WTC11 (cell line): ENCODE measurements around the gene UBQLN1. TPM values are rescaled to one million over a fixed set of nuclear protein-coding genes. Genes with fewer than 3 reads are reported as not detected.

Source experiments
- AR ChIP-seq: fragments of 250-450 bp; sonication (Bioruptor Pico); IDR thresholded peaks from 2 replicates; pipeline ENCODE4 v1.9.0; 2021; ENCODE audit warnings: mild to moderate bottlenecking
- CREM ChIP-seq: sonication (generic); formaldehyde crosslinking; IDR thresholded peaks from 2 replicates; pipeline ENCODE4 v1.8.1; 2022; ENCODE audit warnings: mild to moderate bottlenecking, missing genetic modification reagents, moderate library complexity
- FOXP4 ChIP-seq: sonication (generic); formaldehyde crosslinking; IDR thresholded peaks from 2 replicates; pipeline ENCODE4 v1.8.0; 2022; ENCODE audit warnings: mild to moderate bottlenecking, missing genetic modification reagents
- NFATC4 ChIP-seq: fragments of 250-450 bp; sonication (Bioruptor Pico); IDR thresholded peaks from 2 replicates; pipeline ENCODE4 v1.9.0; 2021; ENCODE audit warnings: mild to moderate bottlenecking
- NR2C2 ChIP-seq: sonication (generic); formaldehyde crosslinking; IDR thresholded peaks from 2 replicates; pipeline ENCODE4 v1.8.0; 2022; ENCODE audit warnings: mild to moderate bottlenecking, missing genetic modification reagents
- ZNF317 ChIP-seq: sonication (generic); formaldehyde crosslinking; IDR thresholded peaks from 2 replicates; pipeline ENCODE4 v1.8.1; 2023; ENCODE audit warnings: low read depth, mild to moderate bottlenecking, moderate library complexity, missing genetic modification reagents, borderline replicate concordance
- ZNF532 ChIP-seq: fragments of 250-450 bp; sonication (Bioruptor Pico); IDR thresholded peaks from 2 replicates; pipeline ENCODE4 v1.9.0; 2021; ENCODE audit warnings: mild to moderate bottlenecking, borderline replicate concordance
- total RNA-seq: library from RNA; stranded (reverse); gene quantifications from 3 replicates; pipeline ENCODE4 v1.2.3, GENCODE V29; 2021
- TF ChIP-seq, protein P1 (sequence below): sonication (generic); formaldehyde crosslinking; IDR thresholded peaks from 2 replicates; pipeline ENCODE4 v1.8.1; 2023; ENCODE audit warnings: mild to moderate bottlenecking, missing genetic modification reagents, borderline replicate concordance
- TF ChIP-seq, protein P2 (sequence below): sonication (generic); formaldehyde crosslinking; IDR thresholded peaks from 2 replicates; pipeline ENCODE4 v1.8.1; 2022; ENCODE audit warnings: missing genetic modification reagents, borderline replicate concordance
- TF ChIP-seq, protein P3 (sequence below): sonication (generic); formaldehyde crosslinking; IDR thresholded peaks from 2 replicates; pipeline ENCODE4 v1.8.1; 2022; ENCODE audit warnings: low read depth, missing genetic modification reagents, borderline replicate concordance
- TF ChIP-seq, protein P4 (sequence below): sonication (generic); formaldehyde crosslinking; IDR thresholded peaks from 2 replicates; pipeline ENCODE4 v1.8.0; 2023; ENCODE audit warnings: mild to moderate bottlenecking, missing genetic modification reagents
- TF ChIP-seq, protein P5 (sequence below): fragments of 250-450 bp; sonication (Bioruptor Pico); conservative IDR thresholded peaks from 2 replicates; pipeline ENCODE4 v1.9.0; 2021; ENCODE audit warnings: mild to moderate bottlenecking

The UBQLN1 gene
- total RNA-seq, 1 experiment from 2014 or later, result 110 TPM

GRCh38 chr9:83622939-83623678 is 84.6 kb downstream of the UBQLN1 start, which contains the start of gene IDNK (continued):
- TF ChIP-seq ZNF532 (CRISPR knock-in tag) (no peak), ZNF317 (CRISPR knock-in tag) (no peak), FOXP4 (CRISPR knock-in tag) (no peak), NR2C2 (CRISPR knock-in tag) (no peak), NFATC4 (CRISPR knock-in tag) (no peak), CREM (no peak), AR (CRISPR knock-in tag) (no peak)
- TF ChIP-seq, protein P1, sequence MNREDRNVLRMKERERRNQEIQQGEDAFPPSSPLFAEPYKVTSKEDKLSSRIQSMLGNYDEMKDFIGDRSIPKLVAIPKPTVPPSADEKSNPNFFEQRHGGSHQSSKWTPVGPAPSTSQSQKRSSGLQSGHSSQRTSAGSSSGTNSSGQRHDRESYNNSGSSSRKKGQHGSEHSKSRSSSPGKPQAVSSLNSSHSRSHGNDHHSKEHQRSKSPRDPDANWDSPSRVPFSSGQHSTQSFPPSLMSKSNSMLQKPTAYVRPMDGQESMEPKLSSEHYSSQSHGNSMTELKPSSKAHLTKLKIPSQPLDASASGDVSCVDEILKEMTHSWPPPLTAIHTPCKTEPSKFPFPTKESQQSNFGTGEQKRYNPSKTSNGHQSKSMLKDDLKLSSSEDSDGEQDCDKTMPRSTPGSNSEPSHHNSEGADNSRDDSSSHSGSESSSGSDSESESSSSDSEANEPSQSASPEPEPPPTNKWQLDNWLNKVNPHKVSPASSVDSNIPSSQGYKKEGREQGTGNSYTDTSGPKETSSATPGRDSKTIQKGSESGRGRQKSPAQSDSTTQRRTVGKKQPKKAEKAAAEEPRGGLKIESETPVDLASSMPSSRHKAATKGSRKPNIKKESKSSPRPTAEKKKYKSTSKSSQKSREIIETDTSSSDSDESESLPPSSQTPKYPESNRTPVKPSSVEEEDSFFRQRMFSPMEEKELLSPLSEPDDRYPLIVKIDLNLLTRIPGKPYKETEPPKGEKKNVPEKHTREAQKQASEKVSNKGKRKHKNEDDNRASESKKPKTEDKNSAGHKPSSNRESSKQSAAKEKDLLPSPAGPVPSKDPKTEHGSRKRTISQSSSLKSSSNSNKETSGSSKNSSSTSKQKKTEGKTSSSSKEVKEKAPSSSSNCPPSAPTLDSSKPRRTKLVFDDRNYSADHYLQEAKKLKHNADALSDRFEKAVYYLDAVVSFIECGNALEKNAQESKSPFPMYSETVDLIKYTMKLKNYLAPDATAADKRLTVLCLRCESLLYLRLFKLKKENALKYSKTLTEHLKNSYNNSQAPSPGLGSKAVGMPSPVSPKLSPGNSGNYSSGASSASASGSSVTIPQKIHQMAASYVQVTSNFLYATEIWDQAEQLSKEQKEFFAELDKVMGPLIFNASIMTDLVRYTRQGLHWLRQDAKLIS (CRISPR knock-in tag), result no peak
- TF ChIP-seq, protein P2, sequence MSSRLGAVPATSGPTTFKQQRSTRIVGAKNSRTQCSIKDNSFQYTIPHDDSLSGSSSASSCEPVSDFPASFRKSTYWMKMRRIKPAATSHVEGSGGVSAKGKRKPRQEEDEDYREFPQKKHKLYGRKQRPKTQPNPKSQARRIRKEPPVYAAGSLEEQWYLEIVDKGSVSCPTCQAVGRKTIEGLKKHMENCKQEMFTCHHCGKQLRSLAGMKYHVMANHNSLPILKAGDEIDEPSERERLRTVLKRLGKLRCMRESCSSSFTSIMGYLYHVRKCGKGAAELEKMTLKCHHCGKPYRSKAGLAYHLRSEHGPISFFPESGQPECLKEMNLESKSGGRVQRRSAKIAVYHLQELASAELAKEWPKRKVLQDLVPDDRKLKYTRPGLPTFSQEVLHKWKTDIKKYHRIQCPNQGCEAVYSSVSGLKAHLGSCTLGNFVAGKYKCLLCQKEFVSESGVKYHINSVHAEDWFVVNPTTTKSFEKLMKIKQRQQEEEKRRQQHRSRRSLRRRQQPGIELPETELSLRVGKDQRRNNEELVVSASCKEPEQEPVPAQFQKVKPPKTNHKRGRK (CRISPR knock-in tag), result 0 out of 2 replicates have a peak, but pooled peaks have one; percentile 22
- TF ChIP-seq, protein P3, sequence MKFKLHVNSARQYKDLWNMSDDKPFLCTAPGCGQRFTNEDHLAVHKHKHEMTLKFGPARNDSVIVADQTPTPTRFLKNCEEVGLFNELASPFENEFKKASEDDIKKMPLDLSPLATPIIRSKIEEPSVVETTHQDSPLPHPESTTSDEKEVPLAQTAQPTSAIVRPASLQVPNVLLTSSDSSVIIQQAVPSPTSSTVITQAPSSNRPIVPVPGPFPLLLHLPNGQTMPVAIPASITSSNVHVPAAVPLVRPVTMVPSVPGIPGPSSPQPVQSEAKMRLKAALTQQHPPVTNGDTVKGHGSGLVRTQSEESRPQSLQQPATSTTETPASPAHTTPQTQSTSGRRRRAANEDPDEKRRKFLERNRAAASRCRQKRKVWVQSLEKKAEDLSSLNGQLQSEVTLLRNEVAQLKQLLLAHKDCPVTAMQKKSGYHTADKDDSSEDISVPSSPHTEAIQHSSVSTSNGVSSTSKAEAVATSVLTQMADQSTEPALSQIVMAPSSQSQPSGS, result no peak
- TF ChIP-seq, protein P4, sequence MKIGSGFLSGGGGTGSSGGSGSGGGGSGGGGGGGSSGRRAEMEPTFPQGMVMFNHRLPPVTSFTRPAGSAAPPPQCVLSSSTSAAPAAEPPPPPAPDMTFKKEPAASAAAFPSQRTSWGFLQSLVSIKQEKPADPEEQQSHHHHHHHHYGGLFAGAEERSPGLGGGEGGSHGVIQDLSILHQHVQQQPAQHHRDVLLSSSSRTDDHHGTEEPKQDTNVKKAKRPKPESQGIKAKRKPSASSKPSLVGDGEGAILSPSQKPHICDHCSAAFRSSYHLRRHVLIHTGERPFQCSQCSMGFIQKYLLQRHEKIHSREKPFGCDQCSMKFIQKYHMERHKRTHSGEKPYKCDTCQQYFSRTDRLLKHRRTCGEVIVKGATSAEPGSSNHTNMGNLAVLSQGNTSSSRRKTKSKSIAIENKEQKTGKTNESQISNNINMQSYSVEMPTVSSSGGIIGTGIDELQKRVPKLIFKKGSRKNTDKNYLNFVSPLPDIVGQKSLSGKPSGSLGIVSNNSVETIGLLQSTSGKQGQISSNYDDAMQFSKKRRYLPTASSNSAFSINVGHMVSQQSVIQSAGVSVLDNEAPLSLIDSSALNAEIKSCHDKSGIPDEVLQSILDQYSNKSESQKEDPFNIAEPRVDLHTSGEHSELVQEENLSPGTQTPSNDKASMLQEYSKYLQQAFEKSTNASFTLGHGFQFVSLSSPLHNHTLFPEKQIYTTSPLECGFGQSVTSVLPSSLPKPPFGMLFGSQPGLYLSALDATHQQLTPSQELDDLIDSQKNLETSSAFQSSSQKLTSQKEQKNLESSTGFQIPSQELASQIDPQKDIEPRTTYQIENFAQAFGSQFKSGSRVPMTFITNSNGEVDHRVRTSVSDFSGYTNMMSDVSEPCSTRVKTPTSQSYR, result no peak
- TF ChIP-seq, protein P5, sequence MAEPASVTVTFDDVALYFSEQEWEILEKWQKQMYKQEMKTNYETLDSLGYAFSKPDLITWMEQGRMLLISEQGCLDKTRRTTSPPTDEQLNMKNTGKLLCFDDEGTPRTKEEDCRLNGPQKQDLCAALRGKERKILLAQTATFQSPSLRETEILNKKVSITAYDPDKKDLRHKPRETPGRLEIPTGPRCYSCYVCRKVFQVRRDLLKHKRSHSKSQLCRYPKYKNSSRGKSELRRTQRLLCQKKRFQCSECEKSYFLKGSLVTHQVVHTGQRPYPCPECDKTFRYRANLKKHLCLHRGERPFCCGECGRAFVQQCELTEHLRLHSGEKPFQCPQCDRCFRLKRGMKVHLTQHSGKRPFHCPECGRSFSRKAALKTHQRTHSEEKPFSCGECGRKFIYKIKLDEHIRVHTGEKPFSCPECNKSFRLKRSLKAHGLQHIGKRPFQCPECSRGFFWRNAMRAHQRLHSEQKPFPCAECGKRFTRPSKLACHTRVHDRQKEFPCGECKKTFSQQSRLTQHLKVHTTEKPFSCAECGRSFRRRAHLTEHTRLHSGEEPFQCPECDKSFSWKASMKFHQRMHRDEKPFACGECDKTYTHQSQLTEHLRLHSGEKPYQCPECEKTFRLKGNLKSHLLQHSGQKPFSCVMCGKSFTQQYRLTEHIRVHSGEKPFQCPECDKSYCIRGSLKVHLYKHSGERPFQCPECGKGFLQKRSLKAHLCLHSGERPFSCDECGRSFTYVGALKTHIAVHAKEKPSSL, result no peak
